GM21390 (cell line): ENCODE results near the gene NOL9.

Source experiments
- ATAC-seq: cut with Tn5 transposase; IDR thresholded peaks from one replicate; pipeline ENCODE4 v1.9.1; 2021; ENCODE audit not compliant: unreplicated experiment

NOL9 gene

GRCh38 chr1:6590046-6590445, 35.7 kb upstream of the NOL9 start:
- no peak for ATAC-seq

GRCh38 chr1:6588893-6589520, 34.7 kb upstream of the NOL9 start:
- ATAC-seq, result no peak

- ATAC-seq, result no peak
These were observed 34.0 kb upstream of the NOL9 start for GRCh38 chr1:6588128-6588892.

DNA sequence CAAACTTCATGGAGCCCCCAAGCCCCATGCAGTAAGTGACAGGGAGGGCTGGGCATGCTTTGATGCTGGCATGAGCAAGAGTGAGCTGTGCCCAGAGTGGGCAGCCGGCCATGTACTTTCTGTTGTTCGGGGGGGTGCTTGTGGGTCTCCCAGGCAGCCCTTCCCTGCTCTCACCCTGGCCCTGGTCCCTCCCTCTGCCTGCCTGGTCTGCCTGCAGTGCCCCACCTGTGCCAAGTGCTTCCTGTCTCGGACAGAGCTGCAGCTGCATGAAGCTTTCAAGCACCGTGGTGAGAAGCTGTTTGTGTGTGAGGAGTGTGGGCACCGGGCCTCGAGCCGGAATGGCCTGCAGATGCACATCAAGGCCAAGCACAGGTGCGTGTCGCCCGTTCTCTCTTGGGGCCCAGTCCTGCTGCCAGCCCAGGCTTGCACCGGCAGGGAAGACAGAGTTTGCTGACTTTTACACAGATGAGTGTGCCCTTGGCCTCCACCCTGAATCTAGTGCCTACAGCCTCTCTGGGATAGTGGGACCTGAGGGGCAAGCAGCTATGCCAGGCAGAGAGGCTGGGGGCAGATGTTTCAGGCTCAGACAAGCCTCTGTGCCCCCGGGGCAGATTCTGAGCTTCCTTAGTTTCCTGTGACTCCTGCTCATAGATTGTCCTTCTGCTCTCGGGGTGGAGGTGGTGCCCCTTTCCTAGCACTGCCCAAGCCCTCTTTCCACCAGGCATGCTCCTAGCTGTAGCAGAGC, 33.1 kb upstream of the NOL9 start:
- no peak for ATAC-seq

- no peak for ATAC-seq
These were observed 32.1 kb upstream of the NOL9 start for GRCh38 chr1:6586404-6586816.

GRCh38 chr1:6585841-6586240, 31.5 kb upstream of the NOL9 start:
- ATAC-seq, result no peak

- ATAC-seq, result no peak
These were observed 30.9 kb upstream of the NOL9 start for GRCh38 chr1:6585081-6585722.

DNA sequence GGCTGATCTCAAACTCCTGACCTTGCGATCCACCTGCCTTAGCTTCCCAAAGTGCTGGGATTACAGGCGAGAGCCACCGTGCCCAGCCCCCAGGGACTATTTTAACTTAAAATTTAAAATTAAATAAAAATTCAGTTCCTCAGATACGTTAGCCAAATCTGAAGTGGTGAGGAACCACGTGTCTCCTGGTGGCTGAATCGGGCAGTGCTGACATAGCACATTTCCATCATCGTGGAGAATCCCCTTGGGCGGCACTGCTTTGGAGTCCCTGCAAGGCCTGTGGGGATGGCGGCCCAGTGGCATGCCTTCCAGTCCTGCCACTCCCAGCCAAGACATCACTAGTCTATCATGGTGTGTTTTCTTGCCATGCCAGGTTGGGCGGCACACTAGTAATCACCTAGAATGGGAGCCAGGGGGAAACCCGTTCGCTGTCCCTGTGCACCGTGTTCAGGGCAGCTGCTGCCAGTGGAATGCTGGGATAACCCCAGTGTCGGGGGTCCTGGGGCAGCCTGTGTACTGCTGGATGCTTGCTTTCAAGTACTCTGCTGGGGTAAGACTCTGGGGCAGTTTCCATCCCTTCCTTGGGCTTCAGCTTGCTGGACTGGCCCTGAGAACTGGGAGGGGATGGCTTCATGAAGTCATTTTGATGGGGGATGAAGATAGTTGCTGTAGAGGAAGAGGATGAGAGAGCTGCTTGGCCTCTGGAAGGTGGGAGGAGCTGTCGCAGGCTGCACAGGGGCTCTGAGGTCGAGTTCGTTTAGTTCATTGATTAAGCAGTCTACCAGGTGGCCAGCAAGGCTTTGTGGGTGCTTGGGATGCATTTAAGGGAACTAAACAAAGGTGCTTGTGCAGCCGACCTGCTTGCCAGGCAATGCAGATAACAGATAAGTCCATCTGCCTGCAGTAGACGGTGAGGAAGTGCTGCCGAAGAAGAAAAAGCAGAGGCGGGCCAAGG, 30.1 kb upstream of the NOL9 start:
- ATAC-seq, result no peak

- no peak for ATAC-seq
These were observed 28.1 kb upstream of the NOL9 start for GRCh38 chr1:6582370-6582769.

DNA sequence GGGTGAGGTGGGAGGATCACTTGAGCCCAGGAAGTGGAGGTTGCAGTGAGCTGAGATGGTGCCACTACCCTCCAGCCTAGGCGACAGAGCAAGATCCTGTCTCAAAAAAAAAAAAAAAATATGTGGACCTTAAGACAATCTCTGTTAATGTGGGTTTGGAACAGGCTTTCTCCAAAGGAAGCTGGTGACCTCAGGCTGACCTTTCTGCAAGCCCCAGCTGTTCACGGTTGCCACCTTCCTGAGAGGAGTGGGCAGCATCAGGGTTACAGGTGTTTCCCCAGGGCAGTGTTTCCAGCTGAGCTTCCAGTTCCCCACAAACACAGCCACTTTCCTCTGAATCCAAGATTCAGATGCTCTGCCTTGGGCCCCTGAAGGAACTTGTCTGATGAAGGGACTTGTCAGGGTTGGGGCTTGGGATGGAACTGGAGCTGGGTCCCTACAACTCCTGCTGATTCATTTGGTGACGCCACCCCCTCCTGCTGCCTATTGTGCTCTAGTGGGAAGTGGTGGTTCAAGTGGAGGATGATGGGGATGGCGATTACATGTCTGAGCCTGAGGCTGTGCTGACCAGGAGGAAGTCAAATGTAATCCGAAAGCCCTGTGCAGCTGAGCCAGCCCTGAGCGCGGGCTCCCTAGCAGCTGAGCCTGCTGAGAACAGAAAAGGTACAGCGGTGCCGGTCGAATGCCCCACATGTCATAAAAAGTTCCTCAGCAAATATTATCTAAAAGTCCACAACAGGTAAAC, 27.4 kb upstream of the NOL9 start:
- ATAC-seq, result no peak

GRCh38 chr1:6580593-6581409, 26.5 kb upstream of the NOL9 start:
- no peak for ATAC-seq

DNA sequence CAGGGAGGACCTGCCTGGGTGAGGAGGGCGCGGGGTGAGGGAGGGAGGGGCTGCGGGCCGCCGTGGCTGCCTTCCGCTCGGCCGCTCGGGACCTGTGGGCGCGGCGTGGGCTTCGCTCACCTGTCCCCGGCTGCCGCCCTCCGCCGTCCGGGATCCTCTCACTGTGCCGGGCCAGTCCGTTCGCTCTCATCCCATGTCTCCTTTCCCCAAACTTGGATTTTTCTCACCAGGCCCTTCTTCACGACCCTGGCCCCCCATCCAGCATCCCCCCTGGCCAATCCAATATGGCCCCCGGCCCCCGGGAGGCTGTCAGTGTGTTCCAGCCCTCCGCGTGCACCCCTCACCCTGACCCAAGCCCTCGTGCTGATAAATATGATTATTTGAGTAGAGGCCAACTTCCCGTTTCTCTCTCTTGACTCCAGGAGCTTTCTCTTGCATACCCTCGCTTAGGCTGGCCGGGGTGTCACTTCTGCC, 25.8 kb upstream of the NOL9 start:
- ATAC-seq, result no peak

DNA sequence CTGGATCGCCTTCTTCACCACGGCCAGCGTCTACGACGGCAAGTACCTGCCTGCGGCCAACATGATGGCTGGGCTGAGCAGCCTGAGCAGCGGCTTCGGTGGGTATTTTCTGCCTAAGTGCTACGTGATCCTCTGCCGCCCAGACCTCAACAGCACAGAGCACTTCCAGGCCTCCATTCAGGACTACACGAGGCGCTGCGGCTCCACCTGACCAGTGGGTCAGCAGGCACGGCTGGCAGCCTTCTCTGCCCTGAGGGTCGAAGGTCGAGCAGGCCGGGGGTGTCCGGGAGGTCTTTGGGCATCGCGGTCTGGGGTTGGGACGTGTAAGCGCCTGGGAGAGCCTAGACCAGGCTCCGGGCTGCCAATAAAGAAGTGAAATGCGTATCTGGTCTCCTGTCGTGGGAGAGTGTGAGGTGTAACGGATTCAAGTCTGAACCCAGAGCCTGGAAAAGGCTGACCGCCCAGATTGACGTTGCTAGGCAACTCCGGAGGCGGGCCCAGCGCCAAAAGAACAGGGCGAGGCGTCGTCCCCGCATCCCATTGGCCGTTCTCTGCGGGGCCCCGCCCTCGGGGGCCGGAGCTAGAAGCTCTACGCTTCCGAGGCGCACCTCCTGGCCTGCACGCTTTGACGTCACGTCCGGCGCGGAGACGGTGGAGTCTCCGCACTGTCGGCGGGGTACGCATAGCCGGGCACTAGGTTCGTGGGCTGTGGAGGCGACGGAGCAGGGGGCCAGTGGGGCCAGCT, 25.2 kb upstream of the NOL9 start, which contains the start of gene ZBTB48:
TSS of gene ZBTB48 (plus strand) at position 621 of the 745 bp plus-strand sequence. CDS start 616 bp downstream, outside the sequence.
- ATAC-seq, result peak; percentile 96

DNA sequence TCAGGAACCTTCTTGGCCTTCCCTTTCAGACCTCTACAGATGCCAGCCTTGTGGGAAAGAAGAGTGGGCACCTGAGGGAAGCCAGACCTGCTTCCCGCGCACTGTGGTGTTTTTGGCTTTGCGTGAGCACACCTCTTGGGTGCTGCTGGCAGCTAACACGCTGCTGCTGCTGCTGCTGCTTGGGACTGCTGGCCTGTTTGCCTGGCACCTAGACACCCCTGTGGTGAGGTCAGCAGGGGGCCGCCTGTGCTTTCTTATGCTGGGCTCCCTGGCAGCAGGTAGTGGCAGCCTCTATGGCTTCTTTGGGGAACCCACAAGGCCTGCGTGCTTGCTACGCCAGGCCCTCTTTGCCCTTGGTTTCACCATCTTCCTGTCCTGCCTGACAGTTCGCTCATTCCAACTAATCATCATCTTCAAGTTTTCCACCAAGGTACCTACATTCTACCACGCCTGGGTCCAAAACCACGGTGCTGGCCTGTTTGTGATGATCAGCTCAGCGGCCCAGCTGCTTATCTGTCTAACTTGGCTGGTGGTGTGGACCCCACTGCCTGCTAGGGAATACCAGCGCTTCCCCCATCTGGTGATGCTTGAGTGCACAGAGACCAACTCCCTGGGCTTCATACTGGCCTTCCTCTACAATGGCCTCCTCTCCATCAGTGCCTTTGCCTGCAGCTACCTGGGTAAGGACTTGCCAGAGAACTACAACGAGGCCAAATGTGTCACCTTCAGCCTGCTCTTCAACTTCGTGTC, 24.5 kb upstream of the NOL9 start:
- ATAC-seq, result no peak

DNA sequence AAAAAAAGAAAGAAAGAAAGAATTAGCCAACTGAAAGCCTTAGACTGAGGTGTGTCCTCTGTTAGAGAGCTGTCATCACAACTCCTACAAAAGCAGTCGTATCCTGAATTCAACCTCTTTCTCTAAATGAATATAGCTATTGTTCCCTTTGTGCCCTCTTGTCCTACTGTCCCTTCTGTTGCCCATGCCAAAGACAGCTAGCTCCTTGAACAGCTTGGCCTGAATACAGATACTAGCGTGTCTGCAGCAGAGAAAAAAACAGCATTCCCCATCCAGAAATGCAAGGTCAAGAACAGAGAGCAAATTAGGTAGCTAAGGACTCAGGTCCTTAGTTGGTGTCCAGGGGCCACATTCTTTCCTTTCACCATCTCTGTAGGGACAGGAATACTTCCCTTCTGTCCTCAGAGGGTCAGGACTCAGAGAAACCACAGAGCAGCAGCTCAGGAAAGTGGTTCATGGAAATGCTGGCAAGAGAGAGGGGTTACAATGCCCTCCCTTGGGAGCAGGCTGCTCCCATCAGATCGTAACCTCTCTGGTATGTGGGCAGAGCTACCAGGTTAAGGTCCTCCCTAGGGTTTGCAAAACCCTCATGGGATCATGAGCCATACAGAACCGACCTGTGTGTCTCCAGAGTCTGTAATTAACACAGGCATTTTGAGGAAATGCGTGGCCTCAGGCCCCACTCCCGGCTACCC, 23.7 kb upstream of the NOL9 start:
- no peak for ATAC-seq

- no peak for ATAC-seq
These were observed 20.5 kb upstream of the NOL9 start for GRCh38 chr1:6574818-6575217.
